Endodermal cell (in vitro differentiated cells): ENCODE measurements around the gene CCND2. TPM values are rescaled to one million over a fixed set of nuclear protein-coding genes. Genes with fewer than 3 reads are reported as not detected.

Source experiments
- DNase-seq: peaks from one replicate; pipeline ENCODE4 v3.0.0-alpha.2; 2017
- H3K27ac ChIP-seq: 2 replicates; pipeline ENCODE4 v1.5.1; 2013; ENCODE audit warnings: mild to moderate bottlenecking, low read depth, low read length, moderate library complexity
- H3K27me3 ChIP-seq: 2 replicates; pipeline ENCODE4 v1.6.1; 2013; ENCODE audit warnings: mild to moderate bottlenecking, low read length, moderate library complexity; ENCODE audit not compliant: insufficient read depth, control insufficient read depth, poor library complexity, severe bottlenecking
- H3K36me3 ChIP-seq: 2 replicates; pipeline ENCODE4 v1.7.0; 2013; ENCODE audit warnings: mild to moderate bottlenecking, low read length, moderate library complexity; ENCODE audit not compliant: control insufficient read depth, insufficient read depth
- H3K4me1 ChIP-seq: one replicate; pipeline ENCODE4 v1.7.0; 2013; ENCODE audit warnings: low read length; ENCODE audit not compliant: control insufficient read depth, insufficient read depth
- H3K4me3 ChIP-seq: 2 replicates; pipeline ENCODE4 v1.5.1; 2013; ENCODE audit warnings: mild to moderate bottlenecking, low read length, moderate library complexity
- H3K9ac ChIP-seq: 2 replicates; pipeline ENCODE4 v1.6.1; 2013; ENCODE audit warnings: mild to moderate bottlenecking, low read length, moderate library complexity; ENCODE audit not compliant: poor library complexity, severe bottlenecking; ENCODE audit errors: extremely low read depth
- H3K9me3 ChIP-seq: 2 replicates; pipeline ENCODE4 v1.6.1; 2013; ENCODE audit warnings: mild to moderate bottlenecking, low read length, moderate library complexity; ENCODE audit not compliant: control insufficient read depth
- H3K27ac Mint-ChIP-seq: 2 replicates; pipeline ENCODE4 v1.8.0; 2020; ENCODE audit warnings: mixed read lengths
- H3K27me3 Mint-ChIP-seq: 2 replicates; pipeline ENCODE4 v1.8.0; 2021; ENCODE audit warnings: mild to moderate bottlenecking, mixed read lengths; ENCODE audit not compliant: insufficient read depth
- H3K36me3 Mint-ChIP-seq: 2 replicates; pipeline ENCODE4 v1.8.0; 2020; ENCODE audit warnings: low read depth, mixed read lengths
- H3K4me1 Mint-ChIP-seq: 2 replicates; pipeline ENCODE4 v1.8.0; 2020; ENCODE audit warnings: mixed read lengths
- H3K4me3 Mint-ChIP-seq: 2 replicates; pipeline ENCODE4 v1.8.0; 2020; ENCODE audit warnings: mild to moderate bottlenecking, moderate library complexity, mixed read lengths
- H3K9me3 Mint-ChIP-seq: 2 replicates; pipeline ENCODE4 v1.8.0; 2020; ENCODE audit warnings: mild to moderate bottlenecking, mixed read lengths
- CTCF ChIP-seq: fragments of 200-600 bp; sonication (generic); conservative IDR thresholded peaks from 2 replicates; pipeline ENCODE4 v1.5.0; 2021; ENCODE audit warnings: antibody characterized with exemption, mild to moderate bottlenecking
- WGBS, 2 experiments: methylation state at CpG; one replicate each; pipeline versions ENCODE4 v1.1.5 to v1.1.7; 2013; ENCODE audit warnings: missing lambda C conversion rate in 2 of 2, mixed read lengths in 1 of 2; ENCODE audit not compliant: insufficient coverage in 1 of 2, insufficient read length in 1 of 2; 5-methylcytosine and 5-hydroxymethylcytosine counted together
- total RNA-seq, 2 donors: library from RNA; stranded (reverse); fragmentation: NEBNext Ultra II Directional in 1 of 2; extraction: Animal tissue kit (Norgen Biotek cat#: 25700) in 1 of 2; gene quantifications; 2 replicates in 1 of 2; 3 replicates in 1 of 2; pipeline ENCODE4 v1.2.1, GENCODE V29; 2021

The CCND2 gene
- total RNA-seq, 2 donors from 2014 or later = 286 to 362 TPM

- H3K4me3 Mint-ChIP-seq = no peak overlapping the region
- TF ChIP-seq CTCF = no peak
- no peak overlapping the region for H3K4me3 ChIP-seq
- DNase-seq = peak; percentile 41
- 84 to 92% methylated on average over 24 to 28 of the region's 28 CpGs for WGBS, 2 experiments
- H3K4me1 ChIP-seq = no peaks in the 10 kb centered on the region
- no peaks in the 10 kb centered on the region for H3K9me3 Mint-ChIP-seq
- peaks cover 14% of the 10 kb centered on the region for H3K4me1 Mint-ChIP-seq
- peaks cover 63% of the 10 kb centered on the region for H3K36me3 ChIP-seq
- H3K27me3 ChIP-seq = no peaks in the 10 kb centered on the region
- no peaks in the 10 kb centered on the region for H3K9me3 ChIP-seq
- no peak overlapping the region for H3K27ac Mint-ChIP-seq
- H3K27ac ChIP-seq = peak overlapping the region; percentile 83
- H3K36me3 Mint-ChIP-seq = peaks cover 93% of the 10 kb centered on the region
- no peak overlapping the region for H3K9ac ChIP-seq
- no peaks in the 10 kb centered on the region for H3K27me3 Mint-ChIP-seq
Observed at GRCh38 chr12:4289998-4290790, 16.6 kb downstream of the CCND2 start.

GRCh38 chr12:4292341-4293073 is 18.9 kb downstream of the CCND2 start:
- TF ChIP-seq CTCF = no peak
- Histone ChIP-seq H3K4me3 (no peak overlapping the region), H3K9me3 (no peaks in the 10 kb centered on the region), H3K27me3 (no peaks in the 10 kb centered on the region), H3K27ac (no peak overlapping the region), H3K4me1 (no peaks in the 10 kb centered on the region), H3K9ac (no peak overlapping the region), H3K36me3 (peaks cover 61% of the 10 kb centered on the region)
- H3K36me3 Mint-ChIP-seq = peaks cover 87% of the 10 kb centered on the region
- peaks cover 9% of the 10 kb centered on the region for H3K4me1 Mint-ChIP-seq
- no peak overlapping the region for H3K4me3 Mint-ChIP-seq
- WGBS, 2 experiments = 91 to 95% methylated on average over 12 to 16 of the region's 16 CpGs
- no peaks in the 10 kb centered on the region for H3K9me3 Mint-ChIP-seq
- no peaks in the 10 kb centered on the region for H3K27me3 Mint-ChIP-seq
- H3K27ac Mint-ChIP-seq = peak overlapping the region; percentile 42
- DNase-seq = peak; percentile 32

- no peaks in the 10 kb centered on the region for H3K4me1 ChIP-seq
- 94% methylated on average over 9 to 14 of the region's 14 CpGs for WGBS, 2 experiments
- Mint-ChIP-seq H3K4me1 (peaks cover 9% of the 10 kb centered on the region), H3K27ac (no peak overlapping the region), H3K36me3 (peaks cover 86% of the 10 kb centered on the region), H3K9me3 (no peaks in the 10 kb centered on the region), H3K4me3 (no peak overlapping the region), H3K27me3 (no peaks in the 10 kb centered on the region)
- no peak for DNase-seq
- peak overlapping the region; percentile 78 for H3K27ac ChIP-seq
- H3K36me3 ChIP-seq = peaks cover 55% of the 10 kb centered on the region
- H3K9ac ChIP-seq = no peak overlapping the region
- TF ChIP-seq CTCF = no peak
- H3K4me3 ChIP-seq = no peak overlapping the region
- no peaks in the 10 kb centered on the region for H3K27me3 ChIP-seq
- H3K9me3 ChIP-seq = no peaks in the 10 kb centered on the region
Observed at GRCh38 chr12:4293299-4293965, 19.9 kb downstream of the CCND2 start.
